Nephron progenitor cell (in vitro differentiated cells): ENCODE data around the gene CEP131.

Experiments
- DNase-seq: peaks from one replicate; pipeline ENCODE4 v3.0.0; 2021
- H3K27ac Mint-ChIP-seq: 2 replicates; pipeline ENCODE4 v1.8.0; 2021; ENCODE audit warnings: mild to moderate bottlenecking, moderate library complexity, mixed read lengths
- H3K27me3 Mint-ChIP-seq: 2 replicates; pipeline ENCODE4 v1.8.0; 2021; ENCODE audit warnings: mild to moderate bottlenecking, low read depth, mixed read lengths; ENCODE audit not compliant: poor library complexity
- H3K36me3 Mint-ChIP-seq: 2 replicates; pipeline ENCODE4 v1.8.0; 2021; ENCODE audit warnings: low read depth, mixed read lengths
- H3K4me1 Mint-ChIP-seq: 2 replicates; pipeline ENCODE4 v1.8.0; 2021; ENCODE audit warnings: mixed read lengths
- H3K4me3 Mint-ChIP-seq: 2 replicates; pipeline ENCODE4 v1.8.0; 2021; ENCODE audit warnings: mild to moderate bottlenecking, moderate library complexity, mixed read lengths
- H3K9me3 Mint-ChIP-seq: 2 replicates; pipeline ENCODE4 v1.8.0; 2021; ENCODE audit warnings: mild to moderate bottlenecking, moderate library complexity, mixed read lengths
- CTCF ChIP-seq: fragments of 200-600 bp; sonication (generic); IDR thresholded peaks from 2 replicates; pipeline ENCODE4 v1.5.0; 2021; ENCODE audit warnings: antibody characterized with exemption

Gene CEP131

GRCh38 chr17:81250286-81251093, 27.7 kb upstream of the CEP131 start:
- no peak for TF ChIP-seq CTCF
- Mint-ChIP-seq H3K27me3 (peaks cover 8% of the 10 kb centered on the region), H3K36me3 (peaks cover 4% of the 10 kb centered on the region), H3K27ac (no peak overlapping the region), H3K4me1 (peaks cover 54% of the 10 kb centered on the region), H3K4me3 (no peak overlapping the region), H3K9me3 (no peaks in the 10 kb centered on the region)
- no peak for DNase-seq

GRCh38 chr17:81249223-81250040, 26.7 kb upstream of the CEP131 start:
- Mint-ChIP-seq H3K27me3 (peaks cover 8% of the 10 kb centered on the region), H3K9me3 (no peaks in the 10 kb centered on the region), H3K4me3 (no peak overlapping the region), H3K36me3 (peaks cover 4% of the 10 kb centered on the region), H3K4me1 (peaks cover 54% of the 10 kb centered on the region), H3K27ac (no peak overlapping the region)
- DNase-seq = no peak
- no peak for TF ChIP-seq CTCF

DNA sequence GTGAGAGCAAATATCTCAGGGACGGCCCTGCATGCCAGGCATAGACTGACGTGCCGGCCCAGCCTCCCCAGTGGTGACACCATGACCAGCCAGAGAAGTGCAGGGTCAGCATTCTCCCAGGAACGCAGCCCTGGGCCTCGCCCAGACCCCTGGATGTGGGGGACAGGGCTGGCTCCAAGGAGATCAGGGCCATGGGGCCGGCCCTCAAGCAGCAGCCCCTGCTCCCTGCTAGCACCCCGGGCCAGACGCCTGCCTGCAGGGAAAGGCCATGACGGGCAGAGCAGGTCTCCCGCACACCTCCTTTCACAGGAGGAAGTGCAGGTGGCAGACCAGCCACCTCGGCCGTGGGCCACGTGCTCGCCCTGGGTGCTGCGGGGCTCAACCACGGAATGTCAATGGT, 25.9 kb upstream of the CEP131 start:
- H3K36me3 Mint-ChIP-seq = peaks cover 4% of the 10 kb centered on the region
- no peak overlapping the region for H3K4me3 Mint-ChIP-seq
- DNase-seq = no peak
- TF ChIP-seq CTCF = no peak
- no peak overlapping the region for H3K27ac Mint-ChIP-seq
- peaks cover 8% of the 10 kb centered on the region for H3K27me3 Mint-ChIP-seq
- no peaks in the 10 kb centered on the region for H3K9me3 Mint-ChIP-seq
- peaks cover 50% of the 10 kb centered on the region for H3K4me1 Mint-ChIP-seq

DNA sequence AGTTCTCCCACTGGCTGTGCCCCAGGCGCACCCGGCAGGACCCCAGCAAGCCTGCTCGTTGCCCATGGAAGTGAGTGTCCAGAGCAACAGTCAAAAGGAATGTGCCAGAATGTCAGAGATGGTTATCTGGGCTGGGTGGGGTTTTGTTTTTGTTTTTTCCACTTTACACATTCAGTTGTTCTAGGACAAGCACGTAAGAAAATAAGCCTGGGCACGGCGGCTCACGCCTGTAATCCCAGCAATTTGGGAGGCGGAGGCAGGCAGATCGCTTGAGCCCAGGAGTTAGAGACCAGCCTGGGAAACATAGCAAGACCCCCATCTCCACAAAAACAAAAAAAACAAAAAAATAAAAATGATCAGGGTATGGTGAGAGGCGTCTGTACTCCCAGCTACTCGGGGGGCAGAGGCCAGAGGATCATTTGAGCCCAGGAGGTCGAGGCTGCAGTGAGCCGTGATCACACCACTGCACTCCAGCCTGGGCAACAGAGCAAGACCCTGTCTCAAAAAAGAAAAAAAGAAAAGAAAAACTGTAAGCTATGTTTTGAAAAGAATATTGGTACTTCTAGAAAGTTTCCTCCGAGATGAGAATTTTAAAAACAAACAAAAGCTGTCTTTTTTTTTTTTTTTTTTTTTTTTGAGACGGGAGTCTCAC, 24.7 kb upstream of the CEP131 start:
- no peak for TF ChIP-seq CTCF
- no peak overlapping the region for H3K4me3 Mint-ChIP-seq
- H3K4me1 Mint-ChIP-seq = peaks cover 40% of the 10 kb centered on the region
- H3K27me3 Mint-ChIP-seq = peaks cover 4% of the 10 kb centered on the region
- no peaks in the 10 kb centered on the region for H3K9me3 Mint-ChIP-seq
- no peak overlapping the region for H3K27ac Mint-ChIP-seq
- peaks cover 4% of the 10 kb centered on the region for H3K36me3 Mint-ChIP-seq
- no peak for DNase-seq

GRCh38 chr17:81246679-81247338, 24.0 kb upstream of the CEP131 start:
- H3K4me1 Mint-ChIP-seq = peaks cover 42% of the 10 kb centered on the region
- no peak for TF ChIP-seq CTCF
- peaks cover 4% of the 10 kb centered on the region for H3K36me3 Mint-ChIP-seq
- no peaks in the 10 kb centered on the region for H3K9me3 Mint-ChIP-seq
- DNase-seq = no peak
- H3K4me3 Mint-ChIP-seq = no peak overlapping the region
- H3K27ac Mint-ChIP-seq = no peak overlapping the region
- peaks cover 4% of the 10 kb centered on the region for H3K27me3 Mint-ChIP-seq
